Osteocyte (in vitro differentiated cells): Measurements from ENCODE around the gene PCNT. TPM values are rescaled to one million over a fixed set of nuclear protein-coding genes. Genes with fewer than 3 reads are reported as not detected.

Experiments used
- DNase-seq: peaks from one replicate; pipeline ENCODE4 v3.0.0; 2021; ENCODE audit warnings: mixed read lengths; ENCODE audit not compliant: unreplicated experiment; ENCODE audit errors: extremely low spot score
- H3K27ac Mint-ChIP-seq: one replicate; pipeline ENCODE4 v1.8.0; 2021; ENCODE audit warnings: mild to moderate bottlenecking, mixed read lengths; ENCODE audit not compliant: unreplicated experiment
- H3K27me3 Mint-ChIP-seq: one replicate; pipeline ENCODE4 v1.8.0; 2021; ENCODE audit warnings: mixed read lengths; ENCODE audit not compliant: unreplicated experiment
- H3K36me3 Mint-ChIP-seq: one replicate; pipeline ENCODE4 v1.8.0; 2021; ENCODE audit warnings: mixed read lengths; ENCODE audit not compliant: unreplicated experiment
- H3K4me1 Mint-ChIP-seq: one replicate; pipeline ENCODE4 v1.8.0; 2021; ENCODE audit warnings: mixed read lengths; ENCODE audit not compliant: unreplicated experiment
- H3K4me3 Mint-ChIP-seq: one replicate; pipeline ENCODE4 v1.8.0; 2021; ENCODE audit warnings: mild to moderate bottlenecking, moderate library complexity, mixed read lengths; ENCODE audit not compliant: unreplicated experiment
- H3K9me3 Mint-ChIP-seq: one replicate; pipeline ENCODE4 v1.8.0; 2021; ENCODE audit warnings: mixed read lengths; ENCODE audit not compliant: unreplicated experiment
- CTCF ChIP-seq: fragments of 200-600 bp; sonication (generic); IDR thresholded peaks from 2 replicates; pipeline ENCODE4 v1.5.0; 2021; ENCODE audit warnings: antibody characterized with exemption, mild to moderate bottlenecking, moderate library complexity
- total RNA-seq: library from RNA; stranded (reverse); gene quantifications from 2 replicates; pipeline ENCODE4 v1.2.1, GENCODE V29; 2021

The PCNT gene
- total RNA-seq, 1 donor from 2014 or later = 38.9 TPM

GRCh38 chr21:46492851-46493250 lies 168.9 kb downstream of the PCNT start:
- DNase-seq = no peak

GRCh38 chr21:46493828-46494227 lies 169.9 kb downstream of the PCNT start:
- Mint-ChIP-seq H3K4me3 (no peak overlapping the region), H3K36me3 (peaks cover 50% of the 10 kb centered on the region), H3K27ac (no peak overlapping the region), H3K4me1 (peaks cover 11% of the 10 kb centered on the region), H3K27me3 (no peaks in the 10 kb centered on the region), H3K9me3 (peaks cover 7% of the 10 kb centered on the region)
- no peak for DNase-seq
- no peak for TF ChIP-seq CTCF

More at GRCh38 chr21:46492851-46493250, 168.9 kb downstream of the PCNT start:
- Mint-ChIP-seq H3K27me3 (no peaks in the 10 kb centered on the region), H3K4me3 (no peak overlapping the region), H3K27ac (no peak overlapping the region), H3K36me3 (peaks cover 43% of the 10 kb centered on the region), H3K9me3 (peaks cover 7% of the 10 kb centered on the region), H3K4me1 (peaks cover 11% of the 10 kb centered on the region)
- no peak for TF ChIP-seq CTCF

Other genes starting within 250 kb of the PCNT start
- gene COL6A2, start 226.0 kb upstream of the PCNT start, total RNA-seq = 1,821 and 1,951 TPM in 2 replicates
- gene FTCD, start 168.6 kb upstream of the PCNT start, total RNA-seq = 2.3 and 2.5 TPM in 2 replicates
- gene SPATC1L, start 139.7 kb upstream of the PCNT start, total RNA-seq = 17.5 and 18.9 TPM in 2 replicates
- 92.0 and 101 TPM in 2 replicates for gene LSS, start 95.4 kb upstream of the PCNT start, total RNA-seq
- gene MCM3AP, start 38.5 kb upstream of the PCNT start, total RNA-seq = 99.4 and 105 TPM in 2 replicates
- 17.9 and 18.2 TPM in 2 replicates for gene YBEY, start 37.8 kb upstream of the PCNT start, total RNA-seq
- 6.9 and 9.1 TPM in 2 replicates for gene C21orf58, start 286 bp upstream of the PCNT start, total RNA-seq
- gene DIP2A, start 134.7 kb downstream of the PCNT start, total RNA-seq = 39.2 and 43.0 TPM in 2 replicates